Parathyroid adenoma (tissue), 2 donors: Measurements from ENCODE around the gene PRMT2.

Experiments used
- H2AFZ ChIP-seq: fragments of 300-600 bp; sonication (generic); one replicate; pipeline ENCODE4 v1.7.0; 2017; ENCODE audit warnings: antibody characterized with exemption, mild to moderate bottlenecking
- H3K27ac ChIP-seq: fragments of 300-600 bp; sonication (generic); one replicate; pipeline ENCODE4 v1.7.0; 2017
- H3K27me3 ChIP-seq: fragments of 300-600 bp; sonication (generic); one replicate; pipeline ENCODE4 v1.7.0; 2017; ENCODE audit warnings: low read length; ENCODE audit not compliant: control insufficient read depth, insufficient read depth
- H3K36me3 ChIP-seq: fragments of 300-600 bp; sonication (generic); one replicate; pipeline ENCODE4 v1.7.0; 2017; ENCODE audit warnings: low read length; ENCODE audit not compliant: control insufficient read depth, insufficient read depth
- H3K4me1 ChIP-seq: fragments of 300-600 bp; sonication (generic); one replicate; pipeline ENCODE4 v1.7.0; 2017; ENCODE audit warnings: control low read depth
- H3K4me2 ChIP-seq: fragments of 300-600 bp; sonication (generic); one replicate; pipeline ENCODE4 v1.7.0; 2017; ENCODE audit warnings: low read length
- H3K4me3 ChIP-seq: fragments of 300-600 bp; sonication (generic); one replicate; pipeline ENCODE4 v1.7.0; 2017; ENCODE audit warnings: low read depth, low read length
- H3K79me2 ChIP-seq: fragments of 300-600 bp; sonication (generic); one replicate; pipeline ENCODE4 v1.7.0; 2017; ENCODE audit warnings: control low read depth
- H3K9ac ChIP-seq: fragments of 300-600 bp; sonication (generic); one replicate; pipeline ENCODE4 v1.7.0; 2017; ENCODE audit warnings: mild to moderate bottlenecking
- H3K9me3 ChIP-seq: fragments of 300-600 bp; sonication (generic); one replicate; pipeline ENCODE4 v1.7.0; 2017; ENCODE audit warnings: low read length; ENCODE audit not compliant: control insufficient read depth
- TF ChIP-seq, protein P1 (sequence below): fragments of 300-600 bp; sonication (generic); IDR thresholded peaks from one replicate; pipeline ENCODE4 v1.7.0; 2017; ENCODE audit warnings: antibody characterized with exemption, mild to moderate bottlenecking
- donor health status: primary hyperparathyroidism.

The PRMT2 gene

GRCh38 chr21:46661642-46662366 lies 26.3 kb downstream of the PRMT2 start:
- Histone ChIP-seq H3K9ac (no peak overlapping the region), H3K4me3 (no peak overlapping the region)

DNA sequence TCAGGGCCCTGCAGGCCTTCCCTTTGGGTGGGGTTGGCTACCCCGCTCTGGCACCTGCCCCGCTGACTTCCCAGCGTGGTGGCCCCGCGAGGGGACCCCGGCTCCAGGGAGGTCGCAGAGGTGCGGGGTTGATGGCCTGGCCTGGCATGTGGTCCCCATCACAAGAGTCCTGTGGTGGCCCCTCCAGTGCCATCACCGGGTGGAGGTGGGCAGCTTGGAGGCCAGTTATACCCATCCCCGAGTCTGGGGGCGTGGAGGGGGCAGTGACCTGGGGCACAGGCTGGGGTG lies 26.8 kb downstream of the PRMT2 start:
- no peak overlapping the region for H3K27ac ChIP-seq

More at GRCh38 chr21:46661642-46662366, 26.3 kb downstream of the PRMT2 start:
- TF ChIP-seq, protein P1, sequence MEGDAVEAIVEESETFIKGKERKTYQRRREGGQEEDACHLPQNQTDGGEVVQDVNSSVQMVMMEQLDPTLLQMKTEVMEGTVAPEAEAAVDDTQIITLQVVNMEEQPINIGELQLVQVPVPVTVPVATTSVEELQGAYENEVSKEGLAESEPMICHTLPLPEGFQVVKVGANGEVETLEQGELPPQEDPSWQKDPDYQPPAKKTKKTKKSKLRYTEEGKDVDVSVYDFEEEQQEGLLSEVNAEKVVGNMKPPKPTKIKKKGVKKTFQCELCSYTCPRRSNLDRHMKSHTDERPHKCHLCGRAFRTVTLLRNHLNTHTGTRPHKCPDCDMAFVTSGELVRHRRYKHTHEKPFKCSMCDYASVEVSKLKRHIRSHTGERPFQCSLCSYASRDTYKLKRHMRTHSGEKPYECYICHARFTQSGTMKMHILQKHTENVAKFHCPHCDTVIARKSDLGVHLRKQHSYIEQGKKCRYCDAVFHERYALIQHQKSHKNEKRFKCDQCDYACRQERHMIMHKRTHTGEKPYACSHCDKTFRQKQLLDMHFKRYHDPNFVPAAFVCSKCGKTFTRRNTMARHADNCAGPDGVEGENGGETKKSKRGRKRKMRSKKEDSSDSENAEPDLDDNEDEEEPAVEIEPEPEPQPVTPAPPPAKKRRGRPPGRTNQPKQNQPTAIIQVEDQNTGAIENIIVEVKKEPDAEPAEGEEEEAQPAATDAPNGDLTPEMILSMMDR = no peak
- no peaks in the 10 kb centered on the region for H3K27me3 ChIP-seq
- no peak overlapping the region for H3K27ac ChIP-seq
- H3K9me3 ChIP-seq = no peaks in the 10 kb centered on the region
- H3K4me2 ChIP-seq = peak overlapping the region; percentile 28
- no peaks in the 10 kb centered on the region for H3K36me3 ChIP-seq
- no peaks in the 10 kb centered on the region for H3K79me2 ChIP-seq
- H2AFZ ChIP-seq = no peak overlapping the region
- no peaks in the 10 kb centered on the region for H3K4me1 ChIP-seq

GRCh38 chr21:46662765-46663500 lies 27.5 kb downstream of the PRMT2 start:
- Histone ChIP-seq H3K4me3 (no peak overlapping the region), H2AFZ (no peak overlapping the region), H3K9ac (no peak overlapping the region), H3K4me2 (no peak overlapping the region), H3K36me3 (no peaks in the 10 kb centered on the region), H3K27me3 (no peaks in the 10 kb centered on the region), H3K27ac (no peak overlapping the region), H3K79me2 (no peaks in the 10 kb centered on the region), H3K4me1 (no peaks in the 10 kb centered on the region), H3K9me3 (no peaks in the 10 kb centered on the region)
- TF ChIP-seq, protein P1 = no peak

More for the DNA sequence above, 26.8 kb downstream of the PRMT2 start:
- H3K36me3 ChIP-seq = no peaks in the 10 kb centered on the region
- no peak overlapping the region for H3K4me3 ChIP-seq
- no peaks in the 10 kb centered on the region for H3K4me1 ChIP-seq
- H2AFZ ChIP-seq = no peak overlapping the region
- no peaks in the 10 kb centered on the region for H3K9me3 ChIP-seq
- H3K4me2 ChIP-seq = no peak overlapping the region
- H3K79me2 ChIP-seq = no peaks in the 10 kb centered on the region
- no peak overlapping the region for H3K9ac ChIP-seq
- H3K27me3 ChIP-seq = no peaks in the 10 kb centered on the region
- TF ChIP-seq, protein P1 = no peak

DNA sequence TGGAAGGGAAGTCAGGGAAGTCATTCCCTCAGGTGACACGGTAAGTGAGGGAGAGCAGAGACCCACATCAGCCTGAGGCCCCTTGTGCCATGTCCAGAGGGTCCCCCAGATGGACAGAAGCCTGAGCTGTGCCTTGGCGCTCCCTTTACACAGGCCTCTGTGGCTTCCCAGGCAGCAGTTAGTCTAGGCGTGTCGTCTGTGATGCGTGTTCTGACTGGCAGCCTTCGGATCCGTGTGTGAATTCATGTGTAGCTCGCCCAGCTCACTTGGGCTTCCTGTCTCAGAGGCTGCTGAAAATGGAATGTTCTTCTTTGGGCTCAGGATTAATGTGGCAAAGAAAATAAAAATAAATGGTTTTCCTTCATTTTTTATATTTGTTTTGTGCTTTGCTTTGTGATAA lies 28.3 kb downstream of the PRMT2 start:
- H3K79me2 ChIP-seq = no peaks in the 10 kb centered on the region
- no peak overlapping the region for H3K9ac ChIP-seq
- H3K4me2 ChIP-seq = no peak overlapping the region
- no peaks in the 10 kb centered on the region for H3K36me3 ChIP-seq
- TF ChIP-seq, protein P1 = no peak
- H3K27me3 ChIP-seq = no peaks in the 10 kb centered on the region
- no peaks in the 10 kb centered on the region for H3K4me1 ChIP-seq
- no peaks in the 10 kb centered on the region for H3K9me3 ChIP-seq
- no peak overlapping the region for H2AFZ ChIP-seq
- H3K4me3 ChIP-seq = no peak overlapping the region
- H3K27ac ChIP-seq = no peak overlapping the region
